NCI-H1436 treated with DMSO at 0.1 percent for 48 hours (cell line): Measurements from ENCODE around the gene LGR6.
"Not testable (repeated sequence)": the region's sequence is repeated elsewhere in the genome, so short reads cannot be mapped to it uniquely, and the experiment has no call there.

Experiments
- DNase-seq: peaks from one replicate; lab custom pipeline; 2025; lab: John Stamatoyannopoulos, UW

LGR6 gene

GRCh38 chr1:202223121-202223860 is 29.7 kb downstream of the LGR6 start:
- DNase-seq, result no peak

GRCh38 chr1:202224453-202224852 is 30.9 kb downstream of the LGR6 start:
- no peak for DNase-seq

- no peak for DNase-seq
Measured at GRCh38 chr1:202225131-202225530, 31.5 kb downstream of the LGR6 start.

- DNase-seq, result no peak
Measured at GRCh38 chr1:202227053-202227672, 33.6 kb downstream of the LGR6 start.

GRCh38 chr1:202227997-202228401 is 34.4 kb downstream of the LGR6 start:
- no peak for DNase-seq

GRCh38 chr1:202228484-202229122 is 35.0 kb downstream of the LGR6 start:
- DNase-seq, result no peak

GRCh38 chr1:202229376-202229775 is 35.8 kb downstream of the LGR6 start:
- no peak for DNase-seq

- DNase-seq, result no peak
Measured at GRCh38 chr1:202230061-202230938, 36.7 kb downstream of the LGR6 start.

- no peak for DNase-seq
Measured at GRCh38 chr1:202230939-202231645, 37.5 kb downstream of the LGR6 start.

GRCh38 chr1:202233171-202233570 is 39.6 kb downstream of the LGR6 start:
- no peak for DNase-seq

GRCh38 chr1:202233804-202234203 is 40.2 kb downstream of the LGR6 start:
- DNase-seq, result no peak

- no peak for DNase-seq
Measured at GRCh38 chr1:202234331-202235002, 40.9 kb downstream of the LGR6 start.

- DNase-seq, result no peak
Measured at GRCh38 chr1:202235003-202235660, 41.5 kb downstream of the LGR6 start.

- peak; percentile 67 for DNase-seq
Measured at GRCh38 chr1:202235856-202236837, 42.5 kb downstream of the LGR6 start.

- peak; percentile 38 for DNase-seq
Measured at GRCh38 chr1:202237052-202237451, 43.5 kb downstream of the LGR6 start.

GRCh38 chr1:202238914-202239313 is 45.3 kb downstream of the LGR6 start:
- no peak for DNase-seq

- not testable (repeated sequence) for DNase-seq
Measured at GRCh38 chr1:202240226-202240625, 46.6 kb downstream of the LGR6 start.

GRCh38 chr1:202240956-202241355 is 47.4 kb downstream of the LGR6 start:
- DNase-seq, result no peak

GRCh38 chr1:202241376-202242079 is 47.9 kb downstream of the LGR6 start:
- DNase-seq, result no peak
